Immature natural killer cell (primary cell): ENCODE results near the gene NKTR. TPM values are rescaled to one million over a fixed set of nuclear protein-coding genes. Genes with fewer than 3 reads are reported as not detected.

Experiments
- DNase-seq, 3 donors: peaks; one replicate each; pipeline ENCODE4 v3.0.0; 2022; ENCODE audit warnings: mixed read lengths in 1 of 3
- H3K27ac Mint-ChIP-seq, 6 donors: one replicate each; pipeline ENCODE4 v1.8.0; 2020; ENCODE audit warnings: mixed read lengths in 6 of 6, mild to moderate bottlenecking in 5 of 6, inconsistent platforms in 4 of 6, moderate library complexity in 3 of 6
- H3K27me3 Mint-ChIP-seq, 3 donors: one replicate each; pipeline ENCODE4 v1.8.0; 2020 to 2021; ENCODE audit warnings: low read depth in 3 of 3, mild to moderate bottlenecking in 3 of 3, mixed read lengths in 3 of 3, moderate library complexity in 3 of 3, inconsistent platforms in 1 of 3
- H3K36me3 Mint-ChIP-seq, 3 donors: one replicate each; pipeline ENCODE4 v1.8.0; 2020; ENCODE audit warnings: mixed read lengths in 3 of 3, inconsistent platforms in 2 of 3, mild to moderate bottlenecking in 2 of 3
- H3K4me1 Mint-ChIP-seq, 2 donors: one replicate each; pipeline ENCODE4 v1.8.0; 2020; ENCODE audit warnings: inconsistent platforms in 2 of 2, mild to moderate bottlenecking in 2 of 2, mixed read lengths in 2 of 2, moderate library complexity in 1 of 2
- H3K4me3 Mint-ChIP-seq, 5 donors: one replicate each; pipeline ENCODE4 v1.8.0; 2020; ENCODE audit warnings: mild to moderate bottlenecking in 5 of 5, mixed read lengths in 5 of 5, inconsistent platforms in 3 of 5, moderate library complexity in 3 of 5
- H3K9me3 Mint-ChIP-seq, 6 donors: one replicate each; pipeline ENCODE4 v1.8.0; 2020; ENCODE audit warnings: mild to moderate bottlenecking in 6 of 6, mixed read lengths in 6 of 6, inconsistent platforms in 4 of 6, moderate library complexity in 3 of 6
- polyA plus RNA-seq, 3 donors: library from polyadenylated mRNA; unstranded; fragments of 300-500 nt; fragmentation: Illumina TruSeq; gene quantifications; one replicate each; pipeline ENCODE4 v1.2.3, GENCODE V29; 2021

NKTR gene
- polyA plus RNA-seq, 3 donors from 2014 or later: 6.9 to 15.9 (median 7.4) TPM

- H3K9me3 Mint-ChIP-seq: peaks cover 0 to 14% (median 0%) of the 10 kb centered on the region in 6 donors
- no peak overlapping the region for H3K27ac Mint-ChIP-seq
- H3K36me3 Mint-ChIP-seq: peaks cover 0 to 5% (median 0%) of the 10 kb centered on the region in 3 donors
- H3K4me1 Mint-ChIP-seq: no peaks in the 10 kb centered on the region
- DNase-seq: no peak
- H3K4me3 Mint-ChIP-seq: no peak overlapping the region
- H3K27me3 Mint-ChIP-seq: peaks cover 0 to 4% (median 3%) of the 10 kb centered on the region in 3 donors
Observed at GRCh38 chr3:42674146-42674545, 73.7 kb downstream of the NKTR start.

GRCh38 chr3:42675909-42676308 lies 75.4 kb downstream of the NKTR start:
- DNase-seq: no peak
- Mint-ChIP-seq H3K36me3 (peaks cover 0 to 5% (median 0%) of the 10 kb centered on the region in 3 donors), H3K4me1 (no peaks in the 10 kb centered on the region), H3K4me3 (no peak overlapping the region), H3K9me3 (peaks cover 0 to 14% (median 0%) of the 10 kb centered on the region in 6 donors), H3K27ac (no peak overlapping the region), H3K27me3 (peaks cover 0 to 6% (median 1%) of the 10 kb centered on the region in 3 donors)

DNA sequence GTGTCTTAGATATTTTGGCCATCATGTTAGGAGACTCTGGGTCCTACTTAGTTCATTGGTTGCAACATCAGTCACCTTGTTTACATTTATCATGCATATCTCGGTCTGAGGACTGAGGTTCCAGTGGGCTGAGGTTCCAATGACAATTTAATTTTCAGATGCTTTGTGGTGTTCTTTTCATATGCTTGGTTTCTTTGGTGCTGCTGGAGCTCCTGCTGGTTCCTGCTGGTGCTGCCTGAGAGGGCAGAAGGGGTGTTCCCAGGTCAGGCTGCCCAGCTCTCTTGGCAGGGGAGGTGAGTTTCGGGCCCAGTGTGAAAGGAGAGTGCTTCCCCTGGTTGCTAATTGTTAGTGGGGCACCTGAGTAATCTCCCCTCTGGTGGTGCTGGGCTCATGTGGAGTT lies 78.0 kb downstream of the NKTR start:
- Mint-ChIP-seq H3K27ac (no peak overlapping the region), H3K4me3 (no peak overlapping the region), H3K9me3 (peaks cover 0 to 14% (median 0%) of the 10 kb centered on the region in 6 donors), H3K27me3 (peaks cover 2 to 8% (median 5%) of the 10 kb centered on the region in 3 donors), H3K36me3 (peaks cover 0 to 5% (median 0%) of the 10 kb centered on the region in 3 donors), H3K4me1 (no peaks in the 10 kb centered on the region)
- no peak for DNase-seq

- no peaks in the 10 kb centered on the region for H3K4me1 Mint-ChIP-seq
- peaks cover 2 to 11% (median 9%) of the 10 kb centered on the region in 3 donors for H3K27me3 Mint-ChIP-seq
Observed at GRCh38 chr3:42680271-42680670, 79.8 kb downstream of the NKTR start.

GRCh38 chr3:42680806-42681205 lies 80.3 kb downstream of the NKTR start:
- no peak for DNase-seq
- H3K9me3 Mint-ChIP-seq: peaks cover 0 to 14% (median 0%) of the 10 kb centered on the region in 6 donors
- no peaks in the 10 kb centered on the region for H3K4me1 Mint-ChIP-seq
- no peak overlapping the region for H3K27ac Mint-ChIP-seq
- peaks cover 3 to 11% (median 9%) of the 10 kb centered on the region in 3 donors for H3K27me3 Mint-ChIP-seq
- no peak overlapping the region for H3K4me3 Mint-ChIP-seq
- H3K36me3 Mint-ChIP-seq: peaks cover 0 to 5% (median 0%) of the 10 kb centered on the region in 3 donors

More at GRCh38 chr3:42680271-42680670, 79.8 kb downstream of the NKTR start:
- Mint-ChIP-seq H3K4me3 (no peak overlapping the region), H3K9me3 (peaks cover 0 to 14% (median 0%) of the 10 kb centered on the region in 6 donors), H3K36me3 (peaks cover 0 to 5% (median 0%) of the 10 kb centered on the region in 3 donors), H3K27ac (no peak overlapping the region)
- no peak for DNase-seq

- Mint-ChIP-seq H3K27me3 (peaks cover 4 to 9% (median 8%) of the 10 kb centered on the region in 3 donors), H3K9me3 (peaks cover 0 to 14% (median 0%) of the 10 kb centered on the region in 6 donors), H3K27ac (no peak overlapping the region), H3K4me3 (no peak overlapping the region), H3K4me1 (no peaks in the 10 kb centered on the region), H3K36me3 (peaks cover 0 to 5% (median 0%) of the 10 kb centered on the region in 3 donors)
- DNase-seq: no peak
Observed at GRCh38 chr3:42681361-42682038, 81.0 kb downstream of the NKTR start.

DNA sequence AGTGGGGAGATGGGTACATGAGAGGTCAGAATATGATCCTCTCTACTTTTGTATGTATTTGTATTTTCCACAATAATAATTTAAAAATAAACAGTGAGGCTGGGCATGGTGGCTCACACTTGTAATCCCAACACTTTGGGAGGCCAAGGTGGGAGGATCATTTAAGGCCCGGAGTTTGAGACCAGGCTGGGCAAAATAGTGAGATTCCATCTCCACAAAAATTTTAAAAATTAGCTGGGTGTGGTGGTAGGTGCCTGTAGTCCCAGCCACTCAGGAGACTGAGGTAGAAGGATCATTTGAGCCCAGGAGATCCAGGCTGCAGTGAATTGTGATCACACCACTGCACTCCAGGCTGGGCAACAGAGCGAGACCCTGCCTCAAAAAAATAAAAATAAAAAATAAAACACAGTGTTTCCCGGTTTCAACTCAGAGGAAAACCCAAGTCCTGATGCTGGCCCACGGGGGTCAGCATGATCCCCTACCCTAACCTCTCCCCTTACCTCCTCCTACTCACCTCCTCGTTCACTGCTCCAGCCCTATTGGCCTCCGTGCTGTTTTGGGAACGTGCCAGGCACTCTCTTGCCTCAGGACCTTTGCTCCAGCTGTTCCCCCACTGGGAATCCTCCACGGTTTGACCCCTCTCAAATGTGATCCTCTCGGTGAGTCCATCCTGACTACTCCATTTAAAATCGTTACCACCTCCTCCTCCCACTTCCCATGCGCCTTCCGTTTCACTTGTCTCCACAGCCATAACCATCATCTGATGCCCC lies 82.0 kb downstream of the NKTR start:
- H3K27ac Mint-ChIP-seq: no peak overlapping the region

DNA sequence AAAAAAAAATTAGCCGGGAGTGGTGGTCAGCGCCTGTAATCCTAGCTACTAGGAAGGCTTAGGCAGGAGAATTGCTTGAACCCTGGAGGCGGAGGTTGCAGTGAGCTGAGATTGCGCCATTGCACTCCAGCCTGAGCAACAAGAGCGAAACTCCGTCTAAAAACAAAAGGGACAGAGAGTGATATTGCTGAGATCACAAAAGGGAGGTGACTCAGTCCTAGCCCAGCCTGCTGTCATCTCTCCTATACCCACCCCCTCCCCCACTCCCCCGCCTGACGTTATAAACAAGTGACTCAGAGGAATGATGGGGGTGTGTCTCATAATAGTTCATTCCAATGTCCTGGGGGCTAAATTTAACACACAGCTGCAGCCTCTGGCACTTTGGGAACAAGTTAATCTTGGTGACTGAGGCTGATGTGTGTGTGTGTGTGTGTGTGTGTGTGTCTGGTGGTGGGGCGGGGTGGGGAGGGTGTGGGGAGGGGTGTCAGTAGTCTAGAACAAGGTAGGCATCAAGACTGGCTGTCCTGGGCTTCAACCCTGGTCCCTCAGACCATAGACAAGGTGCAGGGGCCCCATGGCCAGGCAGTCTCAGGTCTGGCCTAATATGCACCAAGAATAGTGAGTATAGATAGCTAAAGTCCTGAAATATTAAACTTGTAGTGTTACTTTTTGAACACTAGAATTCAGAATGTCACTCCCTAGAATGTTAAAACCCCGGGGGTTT lies 83.6 kb downstream of the NKTR start:
- Mint-ChIP-seq H3K4me1 (no peaks in the 10 kb centered on the region), H3K36me3 (no peaks in the 10 kb centered on the region), H3K27me3 (peaks cover 6 to 10% (median 7%) of the 10 kb centered on the region in 3 donors), H3K4me3 (no peak overlapping the region), H3K9me3 (no peaks in the 10 kb centered on the region), H3K27ac (no peak overlapping the region)
- no peak for DNase-seq

More for the DNA sequence above, 82.0 kb downstream of the NKTR start:
- peaks cover 0 to 5% (median 0%) of the 10 kb centered on the region in 3 donors for H3K36me3 Mint-ChIP-seq
- peaks cover 6 to 9% (median 8%) of the 10 kb centered on the region in 3 donors for H3K27me3 Mint-ChIP-seq
- H3K4me1 Mint-ChIP-seq: no peaks in the 10 kb centered on the region
- no peak overlapping the region for H3K4me3 Mint-ChIP-seq
- H3K9me3 Mint-ChIP-seq: peaks cover 0 to 13% (median 0%) of the 10 kb centered on the region in 6 donors
- no peak for DNase-seq

DNA sequence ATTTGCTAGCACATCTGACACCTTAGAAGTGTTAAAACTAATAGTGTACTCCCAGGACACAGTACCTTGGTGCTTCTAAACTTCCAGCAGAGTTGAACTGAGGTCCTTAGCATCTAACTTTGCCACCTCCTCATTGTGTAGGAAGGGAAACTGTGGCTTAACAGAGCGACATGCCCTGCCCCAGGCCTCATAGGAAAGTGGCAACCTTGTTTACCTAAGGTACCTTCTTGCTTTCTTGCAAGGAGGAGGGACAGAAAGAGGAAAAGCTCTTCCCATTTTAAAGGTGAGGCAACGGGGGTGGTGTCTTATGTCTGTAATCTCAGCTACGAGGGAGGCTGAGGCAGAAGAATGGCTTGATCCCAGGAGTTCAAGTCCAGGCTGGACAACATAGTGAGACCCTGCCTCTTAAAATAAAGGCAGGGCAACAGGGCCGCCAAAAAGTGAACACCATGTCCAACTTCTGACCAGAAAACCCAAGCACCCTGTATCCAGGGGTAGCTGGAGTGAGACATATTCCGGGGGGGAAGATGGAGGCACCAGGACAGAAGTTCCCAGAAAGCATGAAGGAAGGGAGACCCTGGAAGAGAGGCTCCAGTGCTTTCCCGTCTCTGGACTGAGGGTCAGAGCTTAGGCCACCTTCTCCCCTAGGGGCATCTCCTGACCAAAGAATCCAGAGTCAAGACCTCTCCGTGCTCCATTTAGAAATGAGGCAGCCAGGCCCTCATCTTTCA lies 84.3 kb downstream of the NKTR start:
- H3K9me3 Mint-ChIP-seq: no peaks in the 10 kb centered on the region
- no peak for DNase-seq
- no peaks in the 10 kb centered on the region for H3K4me1 Mint-ChIP-seq
- no peak overlapping the region for H3K27ac Mint-ChIP-seq
- H3K27me3 Mint-ChIP-seq: peaks cover 7 to 10% (median 8%) of the 10 kb centered on the region in 3 donors
- no peak overlapping the region for H3K4me3 Mint-ChIP-seq
- H3K36me3 Mint-ChIP-seq: no peaks in the 10 kb centered on the region

DNA sequence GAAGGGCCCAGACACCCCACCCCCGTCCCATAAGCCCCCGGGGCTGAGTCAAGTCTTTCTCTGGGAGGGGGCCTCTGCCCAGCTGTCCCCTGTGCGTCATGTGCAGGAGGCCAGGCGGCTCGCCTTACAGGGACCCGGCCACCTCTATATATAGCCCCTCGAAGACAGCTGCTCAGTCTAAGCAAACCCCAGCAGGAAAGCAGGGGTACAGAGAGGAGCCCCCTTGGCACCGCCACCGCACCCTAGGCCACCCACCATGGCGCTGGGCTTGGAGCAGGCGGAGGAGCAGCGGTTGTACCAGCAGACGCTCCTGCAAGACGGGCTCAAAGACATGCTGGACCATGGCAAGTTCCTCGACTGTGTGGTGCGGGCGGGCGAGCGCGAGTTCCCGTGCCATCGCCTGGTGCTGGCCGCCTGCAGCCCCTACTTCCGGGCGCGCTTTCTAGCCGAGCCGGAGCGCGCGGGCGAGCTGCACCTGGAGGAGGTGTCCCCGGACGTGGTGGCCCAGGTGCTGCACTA lies 84.9 kb downstream of the NKTR start, which contains the start of gene KLHL40:
Gene KLHL40, plus strand, starts transcription at position 175 of the 519 bp plus-strand sequence. Its CDS starts 82 bp downstream, at position 257.
- Mint-ChIP-seq H3K4me1 (no peaks in the 10 kb centered on the region), H3K4me3 (no peak within 1 kb of the TSS), H3K9me3 (no peaks in the 10 kb centered on the region), H3K36me3 (no peaks in the 10 kb centered on the region), H3K27ac (no peak within 1 kb of the TSS), H3K27me3 (peaks cover 7 to 10% (median 10%) of the 10 kb centered on the region in 3 donors)
- no peak for DNase-seq

DNA sequence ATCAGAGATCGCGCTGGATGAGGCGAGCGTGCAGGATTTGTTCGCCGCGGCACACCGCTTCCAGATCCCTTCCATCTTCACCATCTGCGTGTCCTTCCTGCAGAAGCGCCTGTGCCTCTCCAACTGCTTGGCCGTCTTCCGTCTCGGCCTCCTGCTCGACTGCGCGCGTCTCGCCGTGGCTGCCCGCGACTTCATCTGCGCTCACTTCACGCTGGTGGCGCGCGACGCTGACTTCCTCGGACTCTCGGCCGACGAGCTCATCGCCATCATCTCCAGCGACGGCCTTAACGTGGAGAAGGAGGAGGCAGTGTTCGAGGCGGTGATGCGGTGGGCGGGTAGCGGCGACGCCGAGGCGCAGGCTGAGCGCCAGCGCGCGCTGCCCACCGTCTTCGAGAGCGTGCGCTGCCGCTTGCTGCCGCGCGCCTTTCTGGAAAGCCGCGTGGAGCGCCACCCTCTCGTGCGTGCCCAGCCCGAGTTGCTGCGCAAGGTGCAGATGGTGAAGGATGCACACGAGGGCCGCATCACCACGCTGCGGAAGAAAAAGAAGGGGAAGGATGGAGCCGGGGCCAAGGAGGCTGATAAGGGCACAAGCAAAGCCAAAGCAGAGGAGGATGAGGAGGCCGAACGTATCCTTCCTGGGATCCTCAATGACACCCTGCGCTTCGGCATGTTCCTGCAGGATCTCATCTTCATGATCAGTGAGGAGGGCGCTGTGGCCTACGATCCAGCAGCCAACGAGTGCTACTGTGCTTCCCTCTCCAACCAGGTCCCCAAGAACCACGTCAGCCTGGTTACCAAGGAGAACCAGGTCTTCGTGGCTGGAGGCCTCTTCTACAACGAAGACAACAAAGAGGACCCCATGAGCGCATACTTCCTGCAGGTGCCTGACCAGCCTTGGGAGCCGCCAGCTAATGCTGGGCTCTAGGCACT lies 85.7 kb downstream of the NKTR start:
- Mint-ChIP-seq H3K27me3 (peaks cover 6 to 10% (median 7%) of the 10 kb centered on the region in 3 donors), H3K9me3 (no peaks in the 10 kb centered on the region), H3K4me3 (no peak overlapping the region), H3K36me3 (no peaks in the 10 kb centered on the region), H3K27ac (no peak overlapping the region), H3K4me1 (no peaks in the 10 kb centered on the region)
- no peak for DNase-seq
